SW480 (cell line): ENCODE measurements around the gene ESPN.
"Not testable (repeated sequence)": the region's sequence is repeated elsewhere in the genome, so short reads cannot be mapped to it uniquely, and the experiment has no call there.

ENCODE experiments used
- DNase-seq: peaks from one replicate; pipeline ENCODE4 v3.0.0-alpha.2; 2016; ENCODE audit warnings: low spot score

The ESPN gene

GRCh38 chr1:6424619-6425593 is at the start of gene ESPN:
Gene ESPN, plus strand, starts transcription at chr1:6424776. Its CDS starts 180 bp downstream, at chr1:6424956.
- peak; percentile 35 for DNase-seq

GRCh38 chr1:6378096-6378746 is 46.4 kb upstream of the ESPN start:
- DNase-seq = no peak

GRCh38 chr1:6380037-6380436 is 44.5 kb upstream of the ESPN start:
- DNase-seq = no peak

GRCh38 chr1:6384135-6384534 is 40.4 kb upstream of the ESPN start:
- DNase-seq = no peak

- DNase-seq = no peak
These were observed 39.6 kb upstream of the ESPN start for GRCh38 chr1:6384962-6385361.

DNA sequence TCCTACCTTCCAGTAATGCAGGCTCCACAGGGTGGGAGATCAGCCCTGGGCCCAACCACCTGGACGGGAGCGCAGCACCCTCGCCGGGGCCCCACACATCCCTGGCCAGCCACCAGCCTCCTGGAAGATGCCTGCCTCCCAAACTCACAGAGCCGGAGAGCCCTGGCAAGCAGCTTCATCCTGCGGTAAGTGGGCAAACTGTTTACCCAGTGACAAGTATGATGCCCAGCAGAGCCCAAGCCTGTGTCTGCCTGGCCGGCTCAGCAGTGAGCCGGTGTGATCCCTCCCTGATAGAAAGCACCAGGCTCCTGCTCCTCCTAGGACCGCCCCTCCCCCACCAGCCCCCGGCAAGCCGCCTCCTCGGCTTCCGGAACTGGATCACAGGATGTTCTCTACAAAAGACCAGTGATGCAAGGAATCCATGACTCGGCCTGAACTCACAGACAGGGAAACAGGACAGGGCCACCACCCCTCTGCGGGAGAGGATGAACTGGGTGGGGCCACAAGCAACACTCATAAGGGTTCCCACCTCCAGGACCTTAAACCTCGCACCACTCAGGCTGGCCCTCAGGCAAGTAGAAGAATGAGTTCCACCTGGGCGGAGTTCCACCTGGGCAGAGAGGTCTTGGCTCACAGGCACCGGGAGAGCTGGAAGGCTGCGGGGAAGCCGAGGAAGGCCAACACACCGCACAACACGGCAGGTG is 38.9 kb upstream of the ESPN start:
- peak; percentile 84 for DNase-seq

GRCh38 chr1:6386371-6386949 is 38.1 kb upstream of the ESPN start:
- DNase-seq = no peak

DNA sequence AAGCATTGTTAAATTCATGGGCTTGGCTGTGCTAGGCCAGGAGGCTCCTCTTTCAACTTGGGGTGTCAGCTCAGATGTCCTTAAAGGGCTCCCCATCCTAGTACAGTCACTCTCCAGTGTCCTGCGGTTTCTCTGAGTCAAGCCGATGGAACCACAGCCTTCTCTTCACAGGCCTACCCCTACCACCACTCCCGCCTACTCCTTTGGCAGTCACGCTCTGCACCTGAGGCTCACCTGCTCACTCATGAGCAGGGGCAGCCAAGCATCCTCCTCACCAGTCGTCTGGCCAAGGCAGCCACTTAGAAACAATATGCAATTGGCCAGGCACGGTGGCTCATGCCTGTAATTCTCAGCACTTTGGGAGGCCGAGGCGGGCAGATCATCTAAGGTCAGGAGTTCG is 34.6 kb upstream of the ESPN start:
- peak; percentile 50 for DNase-seq

- no peak for DNase-seq
These were observed 32.4 kb upstream of the ESPN start for GRCh38 chr1:6391951-6392808.

- DNase-seq = no peak
These were observed 31.7 kb upstream of the ESPN start for GRCh38 chr1:6392809-6393399.

DNA sequence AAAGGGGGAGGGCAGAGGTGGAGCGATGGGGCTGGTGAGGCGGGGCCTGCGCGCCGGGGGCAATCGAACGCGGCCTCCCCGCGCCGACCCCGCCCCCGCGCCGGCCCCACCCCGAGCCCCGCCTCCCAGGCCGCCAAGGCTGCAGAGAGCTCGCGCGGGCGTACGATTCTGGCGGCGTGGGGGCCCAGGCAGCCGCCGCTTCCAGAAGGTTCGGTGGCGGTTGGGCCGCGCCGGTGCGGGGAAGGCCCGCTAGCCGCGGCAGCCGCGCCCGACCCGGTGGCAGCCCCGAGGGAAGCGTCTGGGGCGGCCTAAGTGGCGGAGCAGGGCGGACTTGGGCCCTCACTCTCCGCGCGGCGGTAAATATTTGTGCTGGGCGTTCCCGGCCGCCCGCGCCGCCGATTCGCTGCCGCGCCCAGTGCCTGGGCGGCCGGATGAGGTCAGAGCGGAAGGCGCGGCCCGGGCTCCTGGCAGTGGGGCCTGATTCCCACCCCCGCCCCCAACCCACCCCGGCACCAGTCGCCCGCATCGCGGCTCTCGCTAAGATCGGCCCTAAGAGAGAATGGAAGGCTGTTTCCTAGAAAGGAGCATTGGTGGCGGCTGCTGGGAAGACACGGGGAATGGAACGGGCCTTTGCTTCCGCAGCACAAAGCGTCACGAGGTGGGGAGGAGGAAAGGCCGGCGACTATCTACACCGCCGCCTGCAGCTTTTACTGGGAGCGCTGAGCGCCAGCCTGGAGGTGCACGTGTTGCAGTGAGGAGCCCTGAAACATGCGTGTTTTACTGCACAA is 31.0 kb upstream of the ESPN start, which contains the start of gene ACOT7:
Gene ACOT7, minus strand, starts transcription at position 368 of the 788 bp plus-strand sequence. CDS start 368 bp downstream, outside the sequence.
- DNase-seq = peak; percentile 91

GRCh38 chr1:6395130-6395529 is 29.4 kb upstream of the ESPN start:
- not testable (repeated sequence) for DNase-seq

DNA sequence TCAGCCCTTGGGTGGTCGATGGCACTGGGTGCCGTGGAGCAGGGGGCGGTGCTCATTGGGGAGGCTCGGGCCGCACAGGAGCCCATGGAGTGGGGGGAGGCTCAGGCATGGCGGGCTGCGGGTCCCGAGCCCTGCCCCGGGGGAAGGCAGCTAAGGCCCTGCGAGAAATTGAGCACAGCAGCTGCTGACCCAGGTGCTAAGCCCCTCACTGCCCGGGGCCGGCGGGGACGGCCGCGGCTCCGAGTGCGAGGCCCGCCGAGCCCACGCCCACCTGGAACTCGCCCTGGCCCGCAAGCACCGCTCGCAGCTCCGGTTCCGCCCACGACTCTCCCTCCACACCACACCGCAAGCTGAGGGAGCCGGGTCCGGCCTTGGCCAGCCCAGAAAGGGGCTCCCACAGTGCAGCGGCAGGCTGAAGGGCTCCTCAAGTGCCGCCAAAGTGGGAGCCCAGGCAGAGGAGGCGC is 28.8 kb upstream of the ESPN start:
- not testable (repeated sequence) for DNase-seq

DNA sequence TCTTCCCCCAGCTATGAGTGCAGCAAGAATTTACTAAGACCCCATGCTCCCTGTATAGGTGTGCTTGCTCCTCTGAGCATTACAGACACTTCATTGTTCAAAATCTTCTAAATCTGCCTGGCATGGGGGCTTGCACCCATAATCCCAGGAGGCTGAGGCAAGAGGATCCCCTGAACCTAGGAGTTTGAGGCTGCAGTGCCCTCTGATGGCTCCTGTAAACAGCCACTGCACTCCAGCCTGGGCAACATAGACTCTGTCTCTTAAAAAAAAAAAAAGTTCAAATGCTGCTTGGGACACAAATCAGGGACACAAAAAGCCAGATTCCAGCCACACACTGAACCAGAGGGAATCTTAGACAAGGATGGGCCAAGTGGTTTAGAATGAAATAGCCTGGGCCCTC is 27.6 kb upstream of the ESPN start:
- DNase-seq = no peak

DNA sequence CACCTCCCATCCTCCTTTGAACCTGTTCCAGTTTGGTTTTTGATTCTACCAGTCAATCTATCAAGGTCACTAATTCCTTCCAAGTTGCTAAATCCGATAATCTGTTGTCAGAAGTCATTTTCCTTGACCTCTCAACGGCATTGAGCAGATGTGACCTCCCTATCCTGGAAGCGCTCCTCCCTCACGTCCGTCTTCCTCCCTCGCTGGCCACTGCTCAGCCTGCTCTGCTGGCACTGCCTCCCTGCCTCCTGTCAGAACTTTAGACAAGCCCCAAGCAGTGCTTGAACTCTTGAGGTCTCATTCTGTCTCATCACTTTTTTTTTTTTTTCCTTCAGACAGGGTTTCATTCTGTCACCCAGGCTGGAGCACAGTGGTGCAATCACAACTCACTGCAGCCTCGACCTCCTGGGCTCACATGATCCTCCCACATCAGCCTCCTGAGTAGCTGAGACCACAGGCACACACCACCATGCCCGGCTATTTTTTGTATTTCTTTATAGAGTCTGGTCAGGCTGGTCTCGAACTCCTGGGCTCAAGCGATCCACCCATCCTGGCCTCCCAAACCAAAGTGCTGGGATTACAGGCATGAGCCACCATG is 26.6 kb upstream of the ESPN start:
- no peak for DNase-seq

- DNase-seq = no peak
These were observed 25.3 kb upstream of the ESPN start for GRCh38 chr1:6399294-6399693.

DNA sequence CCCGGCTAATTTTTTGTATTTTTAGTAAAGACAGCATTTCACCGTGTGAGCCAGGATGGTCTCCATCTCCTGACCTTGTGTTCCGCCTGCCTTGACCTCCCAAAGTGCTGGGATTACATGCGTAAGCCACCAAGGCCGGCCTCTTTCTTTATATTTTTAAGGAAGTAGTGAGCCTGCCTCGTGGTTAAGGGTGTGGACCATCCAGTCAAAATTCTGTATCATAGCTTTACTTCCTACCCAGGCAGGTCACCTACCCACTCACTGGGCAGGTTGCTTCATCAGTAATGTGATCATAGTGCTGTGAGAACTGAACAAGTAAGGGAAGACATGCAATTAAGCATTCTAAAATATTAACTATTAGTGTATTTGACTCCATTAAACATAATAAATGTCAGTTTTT is 22.9 kb upstream of the ESPN start:
- DNase-seq = no peak

GRCh38 chr1:6408023-6408422 is 16.6 kb upstream of the ESPN start:
- no peak for DNase-seq

DNA sequence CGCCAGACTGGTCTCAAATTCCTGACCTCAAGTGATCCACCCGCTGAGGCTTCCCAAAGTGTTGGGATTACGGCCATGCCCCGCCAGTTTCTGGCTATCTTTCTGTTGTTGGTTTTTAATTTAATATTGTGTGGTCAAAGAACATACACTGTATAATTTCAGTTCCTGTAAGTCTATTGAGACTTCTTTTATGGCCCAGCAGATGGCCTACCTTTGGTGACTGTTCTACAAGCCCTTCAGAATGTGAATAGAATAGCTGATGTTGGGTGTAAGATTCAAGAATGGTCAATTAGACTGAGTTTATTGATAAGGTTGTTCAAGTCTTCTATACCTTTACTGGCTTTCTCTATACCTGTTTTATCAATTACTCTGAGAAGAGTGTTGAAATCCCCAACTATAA is 15.5 kb upstream of the ESPN start:
- no peak for DNase-seq
